ENCODE data around the gene USO1. TPM values are rescaled to one million over a fixed set of nuclear protein-coding genes. Genes with fewer than 3 reads are reported as not detected.
A peak's percentile ranks its signal among the peaks of the same experiment; 100 is the strongest.

Gene USO1
- total RNA-seq, 1 experiment from 2014 or later: 110 TPM

DNA sequence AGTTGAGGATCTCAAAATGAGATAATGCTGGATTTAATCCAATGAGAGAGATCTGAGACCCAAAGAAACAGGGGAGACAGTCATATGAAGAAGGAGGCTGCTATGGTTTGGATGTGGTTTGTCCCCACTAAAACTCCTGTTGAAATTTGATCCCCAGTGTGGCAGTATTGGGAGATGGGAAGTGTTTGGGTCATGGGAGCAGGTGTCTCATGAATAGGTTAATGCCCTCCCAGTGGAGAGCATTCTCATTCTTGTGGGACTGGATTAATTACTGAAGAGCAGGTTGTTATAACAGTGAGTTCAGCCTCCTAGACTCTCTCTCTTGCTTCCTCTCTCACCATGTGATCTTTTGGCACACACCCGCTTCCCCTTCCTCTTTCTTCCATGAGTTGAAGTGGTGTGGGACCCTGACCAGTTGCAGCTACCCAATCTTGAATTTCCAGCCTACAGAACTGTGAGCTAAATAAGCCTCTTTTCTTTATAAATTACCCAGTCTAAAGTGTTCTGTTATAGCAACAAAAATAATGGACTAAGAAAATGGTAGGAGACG is 107.6 kb downstream of the USO1 start:
- Histone ChIP-seq H4K91ac (ENCODE audit: insufficient read length, low read depth, low read length) (no peak overlapping the region), H2BK15ac (ENCODE audit: low read depth, low read length) (no peak overlapping the region), H2BK20ac (ENCODE audit: low read depth, low read length, poor library complexity, severe bottlenecking) (no peak overlapping the region), H3K9me3 (ENCODE audit: control insufficient read depth, low read depth, low read length) (no peaks in the 10 kb centered on the region), H3K23ac (ENCODE audit: insufficient read length, low read depth, low read length) (no peak overlapping the region), H2BK5ac (ENCODE audit: insufficient read length, low read length) (no peak overlapping the region), H3K79me2 (ENCODE audit: insufficient read depth, low read length) (no peaks in the 10 kb centered on the region), H3K23me2 (ENCODE audit: insufficient read length, low read depth, low read length, poor library complexity, severe bottlenecking) (no peaks in the 10 kb centered on the region), H3K4me1 (ENCODE audit: insufficient read depth, low read length) (no peaks in the 10 kb centered on the region; the same call in 1 of the 2 replicates), H2AFZ (ENCODE audit: low read length) (peak overlapping the region; percentile 40), H3T11ph (ENCODE audit: low read length) (no peak overlapping the region), H3K9ac (ENCODE audit: extremely low read depth, insufficient read length, low read length) (no peak overlapping the region), H2AK5ac (ENCODE audit: insufficient read length, low read length) (no peak overlapping the region), H3K4ac (ENCODE audit: low read depth, low read length) (no peak overlapping the region), H3K56ac (ENCODE audit: insufficient read length, low read depth, low read length) (no peak overlapping the region), H4K5ac (ENCODE audit: insufficient read length, low read depth, low read length) (no peak overlapping the region), H3K18ac (ENCODE audit: insufficient read length, low read depth, low read length) (no peak overlapping the region), H3K4me2 (ENCODE audit: insufficient read depth, insufficient read length, low read length) (peak overlapping the region; percentile 30), H3K27ac (ENCODE audit: insufficient read length, low read depth, low read length) (peak overlapping the region; percentile 32), H3K27me3 (ENCODE audit: insufficient read depth, low read length) (no peaks in the 10 kb centered on the region), H4K8ac (replicated peaks; ENCODE audit: insufficient read length, low read depth, low read length) (no peak overlapping the region), H2BK12ac (ENCODE audit: insufficient read length, low read depth, low read length) (no peak overlapping the region), H3K14ac (ENCODE audit: insufficient read depth, low read length) (no peak overlapping the region; the same call in 1 of the 2 replicates), H4K20me1 (ENCODE audit: control insufficient read depth, insufficient read depth, insufficient read length) (no peaks in the 10 kb centered on the region), H2BK120ac (ENCODE audit: low read depth, low read length, poor library complexity, severe bottlenecking) (no peak overlapping the region), H3K79me1 (ENCODE audit: insufficient read depth, low read depth, low read length, poor library complexity, severe bottlenecking) (no peaks in the 10 kb centered on the region)
- Mint-ChIP-seq H3K4me3 (peak overlapping the region in 1 of 2 experiments; percentile 44; a peak in 1 of 5 replicates), H3K27me3 (ENCODE audit: low read depth) (0 out of 2 replicates have a peak, but pooled peaks cover 1% of the 10 kb centered on the region), H3K36me3 (ENCODE audit: insufficient read depth in 1 of 3, low read depth in 3 of 3) (peaks cover 0 to 4% (median 0%) of the 10 kb centered on the region in 3 experiments; a peak in 1 of 7 replicates), H3K9me3 (peaks cover 0 to 4% of the 10 kb centered on the region in 2 experiments; a peak in 3 of 5 replicates), H3K4me1 (peaks cover 8 to 10% of the 10 kb centered on the region in 2 experiments), H3K27ac (peak overlapping the region; percentile 58 to 85 (median 83); a peak in 6 of 7 replicates)
- DNase-seq: peak; percentile 52
- WGBS (ENCODE audit: extremely low coverage, insufficient read length, low lambda C conversion rate): no CpG with 5 or more reads among the region's 2 CpGs
- TF ChIP-seq, protein P1, sequence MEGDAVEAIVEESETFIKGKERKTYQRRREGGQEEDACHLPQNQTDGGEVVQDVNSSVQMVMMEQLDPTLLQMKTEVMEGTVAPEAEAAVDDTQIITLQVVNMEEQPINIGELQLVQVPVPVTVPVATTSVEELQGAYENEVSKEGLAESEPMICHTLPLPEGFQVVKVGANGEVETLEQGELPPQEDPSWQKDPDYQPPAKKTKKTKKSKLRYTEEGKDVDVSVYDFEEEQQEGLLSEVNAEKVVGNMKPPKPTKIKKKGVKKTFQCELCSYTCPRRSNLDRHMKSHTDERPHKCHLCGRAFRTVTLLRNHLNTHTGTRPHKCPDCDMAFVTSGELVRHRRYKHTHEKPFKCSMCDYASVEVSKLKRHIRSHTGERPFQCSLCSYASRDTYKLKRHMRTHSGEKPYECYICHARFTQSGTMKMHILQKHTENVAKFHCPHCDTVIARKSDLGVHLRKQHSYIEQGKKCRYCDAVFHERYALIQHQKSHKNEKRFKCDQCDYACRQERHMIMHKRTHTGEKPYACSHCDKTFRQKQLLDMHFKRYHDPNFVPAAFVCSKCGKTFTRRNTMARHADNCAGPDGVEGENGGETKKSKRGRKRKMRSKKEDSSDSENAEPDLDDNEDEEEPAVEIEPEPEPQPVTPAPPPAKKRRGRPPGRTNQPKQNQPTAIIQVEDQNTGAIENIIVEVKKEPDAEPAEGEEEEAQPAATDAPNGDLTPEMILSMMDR (conservative IDR thresholded peaks at IDR 0.05): no peak

Measured in H9 (cell line).